CD4-positive, alpha-beta T cell (primary cell): Measurements from ENCODE around the gene DNAJC15. TPM values are rescaled to one million over a fixed set of nuclear protein-coding genes. Genes with fewer than 3 reads are reported as not detected.

Experiments used
- ATAC-seq: fragments of 200-7000 bp; cut with Tn5 transposase; one replicate; pipeline ENCODE4 v1.10.0; 2022; ENCODE audit warnings: mild to moderate bottlenecking; ENCODE audit not compliant: poor library complexity
- CTCF ChIA-PET: fragments of 350-600 bp; sonication (Branson Sonifier 250); formaldehyde crosslinking; loops from one replicate; lab custom pipeline; 2021; ENCODE audit warnings: antibody characterized with exemption, inconsistent platforms; lab: Charles Lee
- POLR2A ChIA-PET: fragments of 350-600 bp; sonication (Branson Sonifier 250); formaldehyde crosslinking; loops from one replicate; lab custom pipeline; 2021; ENCODE audit warnings: antibody characterized with exemption, inconsistent platforms; lab: Charles Lee
- DNase-seq, 14 experiments: peaks; one replicate each; pipeline ENCODE4 v3.0.0-alpha.2; 2013 to 2020; ENCODE audit warnings: mixed read lengths in 2 of 14
- H3K27ac ChIP-seq, 2 donors: one replicate each; pipeline versions ENCODE4 v1.5.1 to v1.7.0; 2013; ENCODE audit warnings: low read length in 2 of 2, low read depth in 1 of 2, mild to moderate bottlenecking in 1 of 2
- H3K27me3 ChIP-seq, 2 experiments: 1 replicate in 1 of 2; 2 replicates in 1 of 2; pipeline versions ENCODE4 v1.6.1 to v1.7.0; 2013; ENCODE audit warnings: low read length in 2 of 2, control low read depth in 1 of 2, mild to moderate bottlenecking in 1 of 2, moderate library complexity in 1 of 2; ENCODE audit not compliant: insufficient read depth in 2 of 2, control insufficient read depth in 1 of 2
- H3K36me3 ChIP-seq: one replicate; pipeline ENCODE4 v1.6.1; 2013; ENCODE audit warnings: low read length, control low read depth; ENCODE audit not compliant: insufficient read depth
- H3K4me1 ChIP-seq: one replicate; pipeline ENCODE4 v1.6.1; 2013; ENCODE audit warnings: low read length, control low read depth; ENCODE audit not compliant: insufficient read depth
- H3K4me3 ChIP-seq: one replicate; pipeline ENCODE4 v1.5.1; 2013; ENCODE audit warnings: mild to moderate bottlenecking, low read length, moderate library complexity
- H3K9me3 ChIP-seq, 2 experiments: 1 replicate in 1 of 2; 2 replicates in 1 of 2; pipeline versions ENCODE4 v1.6.1 to v1.7.0; 2013; ENCODE audit warnings: low read length in 2 of 2, mild to moderate bottlenecking in 2 of 2, control low read depth in 1 of 2, moderate library complexity in 1 of 2; ENCODE audit not compliant: control insufficient read depth in 1 of 2, insufficient read depth in 1 of 2
- H3K27ac Mint-ChIP-seq: one replicate; pipeline ENCODE4 v1.8.0; 2020; ENCODE audit warnings: mixed read lengths
- H3K27me3 Mint-ChIP-seq: one replicate; pipeline ENCODE4 v1.8.0; 2021; ENCODE audit warnings: mixed read lengths
- H3K36me3 Mint-ChIP-seq: one replicate; pipeline ENCODE4 v1.8.0; 2021; ENCODE audit warnings: low read depth, mixed read lengths
- H3K4me1 Mint-ChIP-seq: one replicate; pipeline ENCODE4 v1.8.0; 2021; ENCODE audit warnings: low read depth, mixed read lengths
- H3K4me3 Mint-ChIP-seq: one replicate; pipeline ENCODE4 v1.8.0; 2020; ENCODE audit warnings: mild to moderate bottlenecking, mixed read lengths
- H3K9me3 Mint-ChIP-seq: one replicate; pipeline ENCODE4 v1.8.0; 2020; ENCODE audit warnings: mixed read lengths
- CTCF ChIP-seq: fragments of 200-600 bp; IDR thresholded peaks from one replicate; pipeline ENCODE4 v1.8.0; 2022; ENCODE audit warnings: antibody characterized with exemption, mild to moderate bottlenecking
- intact Hi-C, 2 experiments: fragments of 100-400 bp; cut with DNase I in 1 of 2; cut with micrococcal nuclease in 1 of 2; formaldehyde crosslinking; loops; one replicate each; pipeline versions ENCODE4 v1.15.1 to v1.9.0; 2023 to 2025; cut with DNase I, micrococcal nuclease
- total RNA-seq, 174 experiments: library from RNA in 2 of 174; stranded (reverse) in 2 of 174; gene quantifications; one replicate each; pipeline ENCODE4 v1.2.3 and lab custom pipeline; 2021 to 2026

DNAJC15 gene
- total RNA-seq, 2 experiments from 2014 or later = 6.8 to 7.6 TPM

- H3K4me3 Mint-ChIP-seq = no peak overlapping the region
- H3K36me3 ChIP-seq = peaks cover 12% of the 10 kb centered on the region
- intact Hi-C loops = loop anchor here in 1 of 2 experiments (10.0 kb wide), 1 partner anchor 795 kb away; the partner anchor contains the start of genes CCDC122 and LACC1
- no peak overlapping the region for H3K27ac Mint-ChIP-seq
- H3K9me3 Mint-ChIP-seq = peaks cover 3% of the 10 kb centered on the region
- CTCF ChIA-PET = no interaction called here
- H3K4me3 ChIP-seq = no peak overlapping the region
- POLR2A ChIA-PET = interaction anchor here (1.0 kb wide), 1 partner anchor 87 kb away, joined by 3 read pairs; no protein-coding TSS in a partner anchor
- no peak for TF ChIP-seq CTCF
- H3K27me3 Mint-ChIP-seq = no peaks in the 10 kb centered on the region
- ATAC-seq = no peak
- peaks cover 38% of the 10 kb centered on the region for H3K36me3 Mint-ChIP-seq
- peaks cover 42% of the 10 kb centered on the region for H3K4me1 Mint-ChIP-seq
- no peak overlapping the region for H3K27ac ChIP-seq
- no peak for DNase-seq
- H3K9me3 ChIP-seq = no peaks in the 10 kb centered on the region
- peaks cover 4% of the 10 kb centered on the region for H3K4me1 ChIP-seq
- H3K27me3 ChIP-seq = no peaks in the 10 kb centered on the region
These were observed 56.1 kb downstream of the DNAJC15 start for GRCh38 chr13:43079392-43079931.

GRCh38 chr13:43080199-43080598 lies 56.8 kb downstream of the DNAJC15 start:
- no peak for TF ChIP-seq CTCF
- CTCF ChIA-PET = no interaction called here
- H3K4me3 ChIP-seq = no peak overlapping the region
- no peak for DNase-seq
- Mint-ChIP-seq H3K9me3 (peaks cover 3% of the 10 kb centered on the region), H3K27ac (no peak overlapping the region), H3K27me3 (no peaks in the 10 kb centered on the region), H3K4me1 (peaks cover 35% of the 10 kb centered on the region), H3K36me3 (peaks cover 38% of the 10 kb centered on the region), H3K4me3 (no peak overlapping the region)
- H3K4me1 ChIP-seq = peaks cover 4% of the 10 kb centered on the region
- POLR2A ChIA-PET = interaction anchor here (1.0 kb wide), 1 partner anchor 88 kb away, joined by 3 read pairs; no protein-coding TSS in a partner anchor
- no peak overlapping the region for H3K27ac ChIP-seq
- no peaks in the 10 kb centered on the region for H3K27me3 ChIP-seq
- no peak for ATAC-seq
- H3K36me3 ChIP-seq = peaks cover 12% of the 10 kb centered on the region
- no peaks in the 10 kb centered on the region for H3K9me3 ChIP-seq
- intact Hi-C loops = no loop called here

- Mint-ChIP-seq H3K27me3 (no peaks in the 10 kb centered on the region), H3K4me1 (peaks cover 25% of the 10 kb centered on the region), H3K4me3 (no peak overlapping the region), H3K9me3 (peaks cover 3% of the 10 kb centered on the region), H3K36me3 (peaks cover 55% of the 10 kb centered on the region), H3K27ac (no peak overlapping the region)
- POLR2A ChIA-PET = interaction anchor here (1.0 kb wide), 1 partner anchor 13 kb away, joined by 4 read pairs; no protein-coding TSS in a partner anchor
- peaks cover 12% of the 10 kb centered on the region for H3K36me3 ChIP-seq
- no peaks in the 10 kb centered on the region for H3K27me3 ChIP-seq
- no peaks in the 10 kb centered on the region for H3K9me3 ChIP-seq
- no peak for ATAC-seq
- no peaks in the 10 kb centered on the region for H3K4me1 ChIP-seq
- no peak overlapping the region for H3K4me3 ChIP-seq
- CTCF ChIA-PET = interaction anchor here (0.6 kb wide), 1 partner anchor 134 kb away, joined by 3 read pairs; no protein-coding TSS in a partner anchor
- intact Hi-C loops = no loop called here
- no peak for DNase-seq
- H3K27ac ChIP-seq = no peak overlapping the region
- TF ChIP-seq CTCF = no peak
These were observed 58.5 kb downstream of the DNAJC15 start for GRCh38 chr13:43081866-43082265.
